WTC11 (cell line): ENCODE results near the gene SLC8A1. TPM values are rescaled to one million over a fixed set of nuclear protein-coding genes. Genes with fewer than 3 reads are reported as not detected.

Experiments used
- ATAC-seq: fragments of 200-7000 bp; cut with Tn5 transposase; 2 replicates; pipeline ENCODE4 v1.10.0; 2021; ENCODE audit warnings: mild to moderate bottlenecking, moderate library complexity
- CTCF ChIA-PET: fragments of 300-600 bp; sonication (Branson Sonifier 250); formaldehyde crosslinking; loops from one replicate; lab custom pipeline; 2021; ENCODE audit warnings: antibody characterized with exemption; lab: Charles Lee
- POLR2A ChIA-PET: fragments of 350-600 bp; sonication (Branson Sonifier 250); formaldehyde crosslinking; loops from one replicate; lab custom pipeline; 2021; ENCODE audit warnings: antibody characterized with exemption; lab: Charles Lee
- DNase-seq: peaks from one replicate; pipeline ENCODE4 v3.0.0; 2021; ENCODE audit warnings: low spot score
- H3K27ac Mint-ChIP-seq: 2 replicates; pipeline ENCODE4 v1.8.0; 2021; ENCODE audit warnings: mixed read lengths
- H3K27me3 Mint-ChIP-seq: 2 replicates; pipeline ENCODE4 v1.8.0; 2021; ENCODE audit warnings: low read depth, mild to moderate bottlenecking, moderate library complexity, mixed read lengths
- H3K36me3 Mint-ChIP-seq: 2 replicates; pipeline ENCODE4 v1.8.0; 2021; ENCODE audit warnings: mixed read lengths
- H3K4me1 Mint-ChIP-seq: 2 replicates; pipeline ENCODE4 v1.8.0; 2022; ENCODE audit warnings: mixed read lengths
- H3K4me3 Mint-ChIP-seq: 2 replicates; pipeline ENCODE4 v1.8.0; 2021; ENCODE audit warnings: mild to moderate bottlenecking, moderate library complexity, mixed read lengths
- H3K9me3 Mint-ChIP-seq: 2 replicates; pipeline ENCODE4 v1.8.0; 2021; ENCODE audit warnings: mixed read lengths
- ATF1 ChIP-seq: sonication (generic); formaldehyde crosslinking; IDR thresholded peaks from 2 replicates; pipeline ENCODE4 v1.8.1; 2023; ENCODE audit warnings: mild to moderate bottlenecking, moderate library complexity, missing genetic modification reagents
- ATF2 ChIP-seq: sonication (generic); formaldehyde crosslinking; IDR thresholded peaks from 2 replicates; pipeline ENCODE4 v1.8.1; 2022; ENCODE audit warnings: low read depth, missing genetic modification reagents, borderline replicate concordance
- CREM ChIP-seq: sonication (generic); formaldehyde crosslinking; IDR thresholded peaks from 2 replicates; pipeline ENCODE4 v1.8.1; 2022; ENCODE audit warnings: mild to moderate bottlenecking, missing genetic modification reagents, moderate library complexity
- EMX1 ChIP-seq: fragments of 250-450 bp; sonication (Bioruptor Pico); IDR thresholded peaks from 2 replicates; pipeline ENCODE4 v1.8.0; 2021; ENCODE audit warnings: mild to moderate bottlenecking
- GRHL2 ChIP-seq: fragments of 250-450 bp; sonication (Bioruptor Pico); IDR thresholded peaks from 2 replicates; pipeline ENCODE4 v1.8.0; 2022; ENCODE audit warnings: mild to moderate bottlenecking, moderate library complexity; ENCODE audit not compliant: insufficient replicate concordance, severe bottlenecking
- IRF1 ChIP-seq: sonication (generic); formaldehyde crosslinking; IDR thresholded peaks from 2 replicates; pipeline ENCODE4 v1.8.0; 2023; ENCODE audit warnings: missing genetic modification reagents
- JAZF1 ChIP-seq: fragments of 250-450 bp; sonication (Bioruptor Pico); IDR thresholded peaks from 2 replicates; pipeline ENCODE4 v1.9.0; 2021; ENCODE audit warnings: moderate library complexity, mild to moderate bottlenecking, inconsistent platforms
- KAT7 ChIP-seq: sonication (generic); formaldehyde crosslinking; IDR thresholded peaks from 2 replicates; pipeline ENCODE4 v1.8.1; 2023; ENCODE audit warnings: missing genetic modification reagents, mild to moderate bottlenecking, borderline replicate concordance
- NR1H2 ChIP-seq: sonication (generic); formaldehyde crosslinking; IDR thresholded peaks from 2 replicates; pipeline ENCODE4 v1.9.0; 2021; ENCODE audit warnings: mild to moderate bottlenecking, moderate library complexity, missing genetic modification reagents
- NR2C2 ChIP-seq: sonication (generic); formaldehyde crosslinking; IDR thresholded peaks from 2 replicates; pipeline ENCODE4 v1.8.0; 2022; ENCODE audit warnings: mild to moderate bottlenecking, missing genetic modification reagents
- OVOL2 ChIP-seq: fragments of 250-450 bp; sonication (Bioruptor Pico); IDR thresholded peaks from 2 replicates; pipeline ENCODE4 v1.9.0; 2021; ENCODE audit warnings: mild to moderate bottlenecking, borderline replicate concordance
- SMAD3 ChIP-seq: sonication (generic); formaldehyde crosslinking; IDR thresholded peaks from 2 replicates; pipeline ENCODE4 v1.8.0; 2022; ENCODE audit warnings: missing genetic modification reagents, mild to moderate bottlenecking, borderline replicate concordance
- SP1 ChIP-seq: sonication (generic); formaldehyde crosslinking; conservative IDR thresholded peaks from 2 replicates; pipeline ENCODE4 v1.8.1; 2022; ENCODE audit warnings: missing genetic modification reagents
- TEAD4 ChIP-seq: sonication (generic); formaldehyde crosslinking; IDR thresholded peaks from 2 replicates; pipeline ENCODE4 v1.8.0; 2022; ENCODE audit warnings: mild to moderate bottlenecking, missing genetic modification reagents
- ZBTB43 ChIP-seq: sonication (generic); formaldehyde crosslinking; IDR thresholded peaks from 2 replicates; pipeline ENCODE4 v1.8.1; 2023; ENCODE audit warnings: mild to moderate bottlenecking, missing genetic modification reagents
- ZNF219 ChIP-seq: sonication (generic); formaldehyde crosslinking; IDR thresholded peaks from 2 replicates; pipeline ENCODE4 v1.8.0; 2023; ENCODE audit warnings: missing genetic modification reagents, mild to moderate bottlenecking, borderline replicate concordance
- ZNF232 ChIP-seq: sonication (generic); formaldehyde crosslinking; IDR thresholded peaks from 2 replicates; pipeline ENCODE4 v1.8.0; 2022; ENCODE audit warnings: mild to moderate bottlenecking, missing genetic modification reagents
- ZNF416 ChIP-seq: fragments of 250-450 bp; sonication (Bioruptor Pico); IDR thresholded peaks from 2 replicates; pipeline ENCODE4 v1.9.0; 2021; ENCODE audit warnings: mild to moderate bottlenecking, inconsistent platforms
- ZNF512 ChIP-seq: sonication (generic); formaldehyde crosslinking; IDR thresholded peaks from 2 replicates; pipeline ENCODE4 v1.8.1; 2022; ENCODE audit warnings: missing genetic modification reagents, borderline replicate concordance
- ZNF532 ChIP-seq: fragments of 250-450 bp; sonication (Bioruptor Pico); IDR thresholded peaks from 2 replicates; pipeline ENCODE4 v1.9.0; 2021; ENCODE audit warnings: mild to moderate bottlenecking, borderline replicate concordance
- ZNF671 ChIP-seq: fragments of 250-450 bp; sonication (Bioruptor Pico); IDR thresholded peaks from 2 replicates; pipeline ENCODE4 v1.8.0; 2021; ENCODE audit warnings: mild to moderate bottlenecking
- total RNA-seq: library from RNA; stranded (reverse); gene quantifications from 3 replicates; pipeline ENCODE4 v1.2.3, GENCODE V29; 2021

The SLC8A1 gene
- total RNA-seq, 1 experiment from 2014 or later = 2.6 TPM

- Mint-ChIP-seq H3K9me3 (no peaks in the 10 kb centered on the region), H3K36me3 (no peaks in the 10 kb centered on the region), H3K27ac (no peak overlapping the region), H3K27me3 (no peaks in the 10 kb centered on the region), H3K4me1 (no peaks in the 10 kb centered on the region), H3K4me3 (no peak overlapping the region)
- DNase-seq (no peak), ATAC-seq (no peak)
- ChIA-PET CTCF (no interaction called here), POLR2A (no interaction called here)
- TF ChIP-seq GRHL2 (CRISPR knock-in tag) (no peak), ZBTB43 (CRISPR knock-in tag) (no peak), NR1H2 (CRISPR knock-in tag) (no peak), NR2C2 (CRISPR knock-in tag) (no peak), ZNF512 (CRISPR knock-in tag) (no peak), ZNF232 (CRISPR knock-in tag) (no peak), SP1 (CRISPR knock-in tag) (no peak), EMX1 (CRISPR knock-in tag) (no peak), ATF1 (no peak), SMAD3 (CRISPR knock-in tag) (no peak)
Observed at GRCh38 chr2:40158781-40159180, 293.1 kb downstream of the SLC8A1 start.

- POLR2A ChIA-PET = no interaction called here
- Mint-ChIP-seq H3K27me3 (no peaks in the 10 kb centered on the region), H3K4me3 (no peak overlapping the region), H3K27ac (no peak overlapping the region), H3K36me3 (no peaks in the 10 kb centered on the region), H3K9me3 (no peaks in the 10 kb centered on the region), H3K4me1 (peaks cover 2% of the 10 kb centered on the region)
- ATAC-seq (no peak), DNase-seq (no peak)
- CTCF ChIA-PET = no interaction called here
- TF ChIP-seq CREM (no peak), ZNF671 (CRISPR knock-in tag) (no peak), ZNF532 (CRISPR knock-in tag) (no peak), KAT7 (CRISPR knock-in tag) (no peak), OVOL2 (CRISPR knock-in tag) (no peak), SP1 (CRISPR knock-in tag) (no peak), ZNF416 (CRISPR knock-in tag) (no peak), ATF2 (CRISPR knock-in tag) (no peak), ZNF219 (no peak), IRF1 (CRISPR knock-in tag) (no peak), TEAD4 (no peak), ATF1 (no peak), JAZF1 (CRISPR knock-in tag) (no peak)
Observed at GRCh38 chr2:40155728-40156127, 296.2 kb downstream of the SLC8A1 start.
